Measurements from ENCODE around the gene ARHGAP15.

ARHGAP15 gene

GRCh38 chr2:143680885-143681405 lies 551.7 kb downstream of the ARHGAP15 start:
- TF ChIP-seq RAD21 (IDR thresholded peaks at IDR 0.05; ENCODE audit: low read depth) (no peak), TEAD4 (IDR thresholded peaks at IDR 0.05) (no peak), EP300 (IDR thresholded peaks at IDR 0.05; ENCODE audit: borderline replicate concordance) (no peak), TCF12 (IDR thresholded peaks at IDR 0.05; ENCODE audit: low read depth) (no peak), FOXM1 (IDR thresholded peaks at IDR 0.05; ENCODE audit: borderline replicate concordance, low read depth) (no peak), REST (IDR thresholded peaks at IDR 0.05; ENCODE audit: low read depth) (no peak), USF1 (IDR thresholded peaks at IDR 0.05) (no peak), EGR1 (IDR thresholded peaks at IDR 0.05) (no peak), MAX (IDR thresholded peaks at IDR 0.05) (no peak), TAF1 (IDR thresholded peaks at IDR 0.05; ENCODE audit: low read depth) (no peak), CEBPB (IDR thresholded peaks at IDR 0.05) (no peak), CREB1 (IDR thresholded peaks at IDR 0.05; ENCODE audit: low read depth) (no peak), YY1 (IDR thresholded peaks at IDR 0.05; ENCODE audit: low read depth) (no peak), ZBTB7A (IDR thresholded peaks at IDR 0.05; ENCODE audit: low read depth) (no peak), NFIC (IDR thresholded peaks at IDR 0.05) (no peak)

GRCh38 chr2:143682436-143683055 lies 553.3 kb downstream of the ARHGAP15 start:
- TF ChIP-seq REST (IDR thresholded peaks at IDR 0.05; ENCODE audit: low read depth) (no peak), CEBPB (IDR thresholded peaks at IDR 0.05) (no peak)

GRCh38 chr2:143683977-143684376 lies 554.8 kb downstream of the ARHGAP15 start:
- TF ChIP-seq REST (IDR thresholded peaks at IDR 0.05; ENCODE audit: low read depth) (no peak), EGR1 (IDR thresholded peaks at IDR 0.05) (no peak), FOXM1 (IDR thresholded peaks at IDR 0.05; ENCODE audit: borderline replicate concordance, low read depth) (no peak), TEAD4 (IDR thresholded peaks at IDR 0.05) (no peak), CREB1 (IDR thresholded peaks at IDR 0.05; ENCODE audit: low read depth) (no peak), USF1 (IDR thresholded peaks at IDR 0.05) (no peak), ZBTB7A (IDR thresholded peaks at IDR 0.05; ENCODE audit: low read depth) (no peak), TCF12 (IDR thresholded peaks at IDR 0.05; ENCODE audit: low read depth) (no peak)

- TF ChIP-seq ZBTB7A (IDR thresholded peaks at IDR 0.05; ENCODE audit: low read depth) (no peak), TEAD4 (IDR thresholded peaks at IDR 0.05) (no peak), YY1 (IDR thresholded peaks at IDR 0.05; ENCODE audit: low read depth) (no peak), USF1 (IDR thresholded peaks at IDR 0.05) (no peak), RAD21 (IDR thresholded peaks at IDR 0.05; ENCODE audit: low read depth) (no peak), TAF1 (IDR thresholded peaks at IDR 0.05; ENCODE audit: low read depth) (no peak), EGR1 (IDR thresholded peaks at IDR 0.05) (no peak)
Measured at GRCh38 chr2:143684551-143685320, 555.5 kb downstream of the ARHGAP15 start.

Data from Ishikawa (cell line).